NCI-H524 (cell line): ENCODE data around the gene SETDB2.

Source experiments
- DNase-seq, 2 experiments: peaks; one replicate each; lab custom pipeline; 2025; lab: John Stamatoyannopoulos, UW

The SETDB2 gene

GRCh38 chr13:49429121-49429520, 15.0 kb upstream of the SETDB2 start:
- no peak for DNase-seq

DNA sequence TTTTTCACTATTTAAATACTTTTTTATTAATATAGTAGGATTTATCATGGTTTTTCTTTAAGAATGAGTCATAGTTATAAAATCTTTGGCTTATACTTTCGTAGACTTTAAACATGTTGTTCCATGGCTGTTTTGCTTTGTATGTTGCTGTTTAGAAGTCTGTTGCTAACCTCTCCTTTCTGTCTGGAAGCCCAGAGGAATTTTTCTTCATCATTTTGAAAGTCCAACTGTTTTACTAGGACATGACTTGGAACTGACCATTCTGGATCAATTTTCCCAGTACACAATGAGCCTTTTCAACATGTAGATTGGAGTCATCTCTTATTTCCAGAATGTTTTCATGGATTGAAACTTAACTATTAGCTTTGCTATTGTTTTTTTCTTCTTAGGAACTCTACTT, 8.1 kb upstream of the SETDB2 start:
- DNase-seq, result no peak

DNA sequence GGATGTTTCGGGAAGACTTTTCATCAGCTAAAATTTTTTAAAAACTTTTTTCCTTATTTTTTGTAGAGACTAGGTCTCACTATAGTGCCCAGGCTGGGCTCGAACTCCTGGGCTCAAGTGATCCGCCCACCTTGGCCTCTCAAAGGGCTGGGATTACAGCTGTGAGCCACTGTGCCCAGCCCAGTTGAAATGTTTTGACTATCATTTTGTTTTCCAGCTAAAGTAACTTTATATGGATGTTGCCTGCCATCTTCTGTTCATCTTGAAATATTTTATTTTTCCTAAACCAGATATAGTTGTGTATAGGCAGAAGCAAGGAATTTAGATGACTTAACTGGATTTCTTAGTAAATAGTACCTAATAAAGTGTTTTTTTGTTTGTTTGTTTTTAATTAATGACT, 7.2 kb upstream of the SETDB2 start:
- DNase-seq, result peak in 1 of 2 experiments; percentile 13

- no peak for DNase-seq
These were observed 6.4 kb upstream of the SETDB2 start for GRCh38 chr13:49437705-49438104.

DNA sequence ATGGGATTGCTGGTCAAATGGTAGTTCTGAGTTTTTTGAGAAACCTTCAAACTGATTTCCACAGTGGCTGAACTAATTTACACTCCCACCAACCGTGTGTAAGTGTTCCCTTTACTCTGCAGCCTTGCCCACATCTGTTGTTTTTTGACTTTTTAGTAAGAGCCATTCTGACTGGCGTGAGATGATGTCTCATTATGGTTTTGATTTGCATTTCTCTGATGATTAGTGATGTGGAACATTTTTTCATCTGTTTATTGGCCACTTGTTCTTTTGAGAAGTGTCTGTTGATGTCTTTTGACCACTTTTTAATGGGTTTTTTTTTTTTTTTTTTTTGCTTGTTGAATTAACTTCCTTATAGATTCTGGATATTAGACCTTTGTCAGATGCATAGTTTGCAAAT, 4.5 kb upstream of the SETDB2 start:
- peak; percentile 18 to 65 for DNase-seq

DNA sequence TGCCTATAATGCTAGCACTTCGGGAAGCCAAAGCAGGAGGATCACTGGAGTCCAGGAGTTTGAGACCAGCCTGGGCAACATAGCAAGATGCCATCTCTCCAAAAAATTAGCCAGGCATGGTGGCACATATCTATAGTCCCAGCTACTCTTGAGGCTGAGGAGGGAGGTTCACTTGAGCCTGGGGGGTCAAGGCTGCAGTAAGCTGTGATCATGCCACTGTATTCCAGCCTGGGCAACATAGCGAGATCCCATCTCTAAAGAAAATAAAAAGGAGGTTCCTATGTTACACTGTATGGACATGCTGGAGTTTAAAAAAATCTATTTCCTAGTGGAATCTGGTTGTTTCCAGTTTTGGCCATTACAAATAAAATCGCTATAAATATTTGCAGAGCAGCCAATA, 2.8 kb upstream of the SETDB2 start:
- no peak for DNase-seq

GRCh38 chr13:49441846-49442245, 2.2 kb upstream of the SETDB2 start:
- no peak for DNase-seq

- peak in 1 of 2 experiments; percentile 50 for DNase-seq
These were observed 744 bp upstream of the SETDB2 start for GRCh38 chr13:49443357-49443703.

- peak in 1 of 2 experiments; percentile 46 for DNase-seq
These were observed 686 bp downstream of the SETDB2 start for GRCh38 chr13:49444524-49445395.

DNA sequence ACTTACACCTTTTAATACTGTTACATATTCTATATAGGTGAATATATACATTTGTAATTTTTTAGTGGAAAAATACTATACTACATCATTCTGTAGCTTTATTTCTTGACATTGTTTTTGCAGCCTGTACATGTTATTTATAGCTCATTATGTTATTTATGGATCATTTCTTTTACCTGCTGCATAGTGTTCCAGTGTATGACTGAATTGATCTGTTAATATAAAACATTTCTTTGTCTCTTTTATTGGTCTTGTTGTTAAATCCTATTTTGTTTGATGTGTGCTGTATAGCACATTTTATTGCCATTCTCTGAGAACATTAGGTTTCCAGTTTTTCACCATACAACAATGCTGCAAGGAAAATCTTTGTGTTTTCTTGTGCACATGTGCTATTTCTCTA, 2.4 kb downstream of the SETDB2 start:
- no peak for DNase-seq

DNA sequence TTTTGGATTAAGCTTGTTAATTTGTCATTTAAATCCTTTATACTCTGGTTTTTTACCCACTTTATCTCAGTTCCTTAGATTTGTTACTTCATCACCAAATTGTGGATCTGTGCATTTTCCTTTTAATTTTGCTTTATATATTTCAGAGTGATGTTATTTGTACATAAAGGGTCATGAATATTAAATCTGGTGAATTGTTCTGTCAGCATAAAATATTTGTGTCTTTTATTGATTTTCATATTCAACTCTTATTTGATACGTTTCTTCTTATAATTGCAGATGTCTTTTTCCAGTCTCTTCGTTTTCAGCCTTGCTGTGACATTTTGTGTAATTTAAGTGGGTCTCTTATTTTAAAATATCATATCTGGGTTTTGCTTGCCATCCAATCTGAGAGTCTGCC, 4.7 kb downstream of the SETDB2 start:
- DNase-seq, result no peak

- DNase-seq, result peak; percentile 32 to 66
These were observed 6.2 kb downstream of the SETDB2 start for GRCh38 chr13:49450105-49450819.

GRCh38 chr13:49452725-49453457, 8.8 kb downstream of the SETDB2 start:
- DNase-seq, result no peak

DNA sequence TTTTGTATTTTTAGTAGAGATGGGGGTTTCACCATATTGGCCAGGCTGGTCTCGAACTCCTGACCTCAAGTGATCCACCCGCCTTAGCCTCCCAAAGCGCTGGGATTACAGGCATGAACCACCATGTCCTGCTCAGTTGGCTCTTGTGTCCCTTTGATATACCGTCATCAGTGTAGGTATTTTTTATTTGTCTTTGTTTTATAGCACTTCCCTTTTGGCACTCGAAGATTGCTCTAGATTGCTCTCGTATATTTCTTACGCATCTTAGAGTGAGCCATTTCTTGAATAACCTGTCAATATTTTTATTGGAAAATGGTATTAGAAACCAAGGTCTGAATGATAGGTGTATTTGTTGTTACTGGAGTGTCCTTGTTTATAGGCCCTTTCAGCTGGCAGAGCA, 9.4 kb downstream of the SETDB2 start:
- no peak for DNase-seq

DNA sequence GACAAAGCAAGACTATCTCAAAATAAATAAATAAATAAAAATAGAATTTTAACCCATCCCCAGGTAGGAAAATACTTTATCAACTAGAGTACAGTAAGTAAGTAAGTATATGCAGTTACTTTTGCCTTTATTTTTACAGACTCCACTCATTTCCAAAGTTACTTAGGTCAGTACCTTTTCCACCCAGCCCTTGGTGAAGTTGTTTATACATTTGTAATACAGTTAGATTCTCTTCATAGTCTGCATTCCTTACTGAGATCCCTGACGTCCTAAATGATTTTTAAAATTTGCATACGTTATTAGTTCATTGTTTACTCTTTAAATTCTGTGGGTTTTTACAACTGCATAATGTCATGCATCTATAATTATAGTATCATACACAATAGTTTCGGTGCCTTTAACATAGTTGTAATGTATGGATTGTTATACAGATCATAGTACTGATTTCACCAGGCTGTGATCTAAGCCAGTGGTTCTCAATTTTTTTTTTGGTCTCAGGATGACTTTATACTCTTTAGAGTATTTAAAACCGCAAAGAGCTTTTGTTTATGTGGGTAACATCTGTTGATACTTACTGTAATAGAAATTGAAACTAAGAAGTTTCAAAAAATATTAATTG, 10.4 kb downstream of the SETDB2 start:
- no peak for DNase-seq

DNA sequence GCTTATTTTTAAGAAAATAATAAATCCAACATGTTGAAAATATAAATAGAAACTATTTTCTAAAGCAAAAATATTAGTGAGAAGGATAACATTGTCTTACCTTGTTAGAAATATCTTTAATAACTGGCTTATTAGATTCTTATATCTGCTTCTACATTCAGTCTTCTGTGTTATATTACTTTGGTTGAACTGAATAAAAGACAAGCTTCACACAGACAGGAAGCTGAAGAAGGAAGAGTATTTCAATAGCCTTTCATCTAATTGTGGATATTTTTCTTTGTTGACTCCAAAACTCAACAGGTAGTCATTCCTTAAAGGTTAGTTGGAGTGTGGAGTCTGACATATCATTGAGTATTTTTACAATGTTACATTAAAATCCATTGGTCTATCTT, 10.9 kb downstream of the SETDB2 start:
- DNase-seq, result no peak

- no peak for DNase-seq
These were observed 12.1 kb downstream of the SETDB2 start for GRCh38 chr13:49456156-49456555.

DNA sequence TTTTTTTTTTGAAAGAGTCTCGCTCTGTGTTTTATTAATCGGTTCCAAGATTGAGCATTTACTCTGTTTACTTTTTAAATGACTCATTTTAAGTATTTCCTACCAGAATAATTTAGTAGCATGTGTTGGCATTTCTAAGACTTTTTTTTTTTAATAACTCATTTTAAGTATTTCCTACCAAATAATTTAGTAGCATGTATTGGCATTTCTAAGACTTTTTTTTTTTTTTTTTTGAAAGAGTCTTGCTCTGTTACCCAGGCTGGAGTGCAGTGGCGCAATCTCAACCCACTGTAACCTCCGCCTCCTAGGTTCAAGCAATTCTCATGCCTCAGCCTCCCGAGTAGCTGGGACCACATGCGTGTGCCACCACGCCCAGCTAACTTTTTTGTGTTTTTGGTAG, 13.1 kb downstream of the SETDB2 start:
- no peak for DNase-seq

- DNase-seq, result no peak
These were observed 15.5 kb downstream of the SETDB2 start for GRCh38 chr13:49459580-49459979.

- DNase-seq, result no peak
These were observed 20.0 kb downstream of the SETDB2 start for GRCh38 chr13:49464085-49464484.

DNA sequence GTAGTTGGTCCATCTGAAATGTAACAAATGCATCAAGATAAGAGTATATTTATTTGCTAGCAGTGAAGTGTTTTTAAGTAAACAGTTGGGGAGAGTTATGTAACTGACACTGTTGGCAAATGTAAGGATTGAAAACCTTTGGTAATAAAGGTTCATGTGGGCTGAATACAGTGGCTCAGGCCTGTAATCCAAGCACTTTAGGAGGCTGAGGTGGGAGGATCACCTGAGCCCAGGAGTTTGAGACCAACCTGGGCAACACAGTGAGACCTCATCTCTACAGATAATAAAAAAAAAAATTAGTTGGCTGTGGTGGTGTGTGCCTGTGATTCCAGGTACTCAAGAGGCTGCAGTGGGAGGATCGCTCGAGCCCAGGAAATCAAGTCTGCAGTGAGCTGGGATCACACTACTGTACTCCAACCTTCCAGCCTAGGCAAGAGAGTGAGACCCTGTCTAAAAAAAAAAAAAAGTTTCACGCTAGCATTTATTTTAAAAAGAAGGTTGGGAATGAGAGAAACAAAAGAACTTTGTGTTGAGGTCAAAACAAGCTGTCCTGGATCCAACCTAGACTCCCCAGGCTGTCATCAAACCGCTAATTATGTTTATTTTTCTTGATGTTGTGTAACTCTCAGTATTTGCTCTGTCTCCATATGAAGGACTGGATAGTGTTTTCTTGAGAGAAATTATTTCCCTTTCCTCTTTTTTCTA, 20.7 kb downstream of the SETDB2 start:
- no peak for DNase-seq
